HG03432 (cell line): ENCODE results near the gene EFCAB8.
"Not testable (repeated sequence)": the region's sequence is repeated elsewhere in the genome, so short reads cannot be mapped to it uniquely, and the experiment has no call there.

ENCODE experiments used
- ATAC-seq: cut with Tn5 transposase; IDR thresholded peaks from one replicate; pipeline ENCODE4 v1.9.1; 2021; ENCODE audit warnings: mild to moderate bottlenecking, moderate library complexity; ENCODE audit not compliant: unreplicated experiment

EFCAB8 gene

GRCh38 chr20:32842688-32843524 is 15.8 kb upstream of the EFCAB8 start:
- no peak for ATAC-seq

GRCh38 chr20:32845786-32846185 is 12.9 kb upstream of the EFCAB8 start:
- no peak for ATAC-seq

DNA sequence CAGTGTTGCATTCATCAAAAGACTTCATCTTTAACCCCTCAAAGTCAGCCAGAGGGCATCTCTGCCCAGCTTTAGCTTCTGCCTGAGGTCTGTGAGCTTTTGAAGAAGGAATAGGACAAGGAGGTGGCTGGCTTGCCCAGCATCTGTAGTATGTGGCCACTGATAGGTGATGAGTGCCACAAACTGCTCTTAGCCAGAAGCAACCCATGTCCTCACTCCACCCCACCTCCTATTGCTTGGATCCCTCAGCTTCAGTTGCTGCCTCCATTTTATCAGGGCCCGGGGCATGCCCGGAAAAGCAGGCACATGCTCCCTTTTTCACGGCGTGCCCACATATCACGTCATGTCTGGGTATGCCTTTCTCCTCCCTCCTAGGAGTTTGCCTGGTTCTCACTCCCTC is 11.9 kb upstream of the EFCAB8 start:
- no peak for ATAC-seq

DNA sequence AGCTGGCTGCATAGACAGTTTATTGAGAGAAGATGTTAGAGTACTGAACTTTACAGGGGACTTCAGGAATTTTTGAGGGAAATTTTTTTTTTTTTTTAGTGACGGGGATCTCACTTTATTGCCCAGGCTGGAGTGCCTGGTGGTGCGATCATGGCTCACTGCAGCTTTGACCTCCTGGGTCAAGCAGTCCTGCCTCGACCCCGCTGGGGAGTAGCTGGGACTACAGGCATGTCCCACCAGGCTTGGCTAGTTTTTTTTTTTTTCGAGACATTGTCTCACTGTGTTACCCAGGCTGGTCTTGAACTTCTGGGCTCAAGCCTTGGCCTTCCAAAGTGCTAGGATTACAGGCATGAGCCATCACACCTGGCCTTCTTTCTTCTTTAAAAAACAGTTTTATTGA is 10.8 kb upstream of the EFCAB8 start:
- no peak for ATAC-seq

GRCh38 chr20:32848846-32849245 is 9.9 kb upstream of the EFCAB8 start:
- no peak for ATAC-seq

DNA sequence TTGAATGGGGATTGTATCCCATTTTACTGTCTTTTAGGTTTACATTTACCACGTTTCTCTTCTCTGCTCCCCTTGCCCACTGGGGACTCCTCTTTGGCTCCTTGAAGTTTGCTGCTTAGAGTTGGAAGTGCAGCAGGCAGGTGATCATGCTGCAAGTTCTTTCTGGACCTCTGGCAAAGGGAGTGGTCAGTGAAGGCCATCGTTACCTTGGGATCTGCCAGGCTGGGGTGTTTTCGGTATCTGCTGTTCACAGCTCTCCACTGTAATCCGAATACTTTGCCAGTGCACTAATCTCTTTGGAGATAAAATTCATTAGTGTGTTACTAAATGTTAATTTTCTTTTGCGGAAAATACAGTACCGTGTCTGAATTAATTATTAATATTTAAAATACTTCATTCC is 9.1 kb upstream of the EFCAB8 start:
- ATAC-seq, result no peak

- no peak for ATAC-seq
These were observed 3.3 kb upstream of the EFCAB8 start for GRCh38 chr20:32855387-32855786.

DNA sequence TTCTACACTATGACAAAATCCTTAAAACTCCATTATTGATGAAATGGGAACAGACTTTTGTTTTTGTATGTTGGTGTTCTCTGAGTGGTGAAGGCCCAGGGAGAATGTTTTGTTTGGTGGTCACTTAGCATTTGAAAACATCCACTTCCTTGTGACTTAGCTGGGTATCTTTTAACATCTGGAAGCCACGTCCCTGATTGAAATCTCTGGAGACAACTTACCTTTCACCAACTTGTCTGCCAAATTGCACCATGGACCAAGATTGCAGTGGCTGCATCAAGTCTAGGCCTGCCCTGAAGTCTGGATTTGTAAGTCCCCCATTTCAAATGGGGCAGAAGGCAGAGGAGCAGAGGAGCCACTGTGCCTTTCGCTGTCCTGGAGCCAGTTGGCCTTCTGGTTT is 534 bp upstream of the EFCAB8 start:
- no peak for ATAC-seq

DNA sequence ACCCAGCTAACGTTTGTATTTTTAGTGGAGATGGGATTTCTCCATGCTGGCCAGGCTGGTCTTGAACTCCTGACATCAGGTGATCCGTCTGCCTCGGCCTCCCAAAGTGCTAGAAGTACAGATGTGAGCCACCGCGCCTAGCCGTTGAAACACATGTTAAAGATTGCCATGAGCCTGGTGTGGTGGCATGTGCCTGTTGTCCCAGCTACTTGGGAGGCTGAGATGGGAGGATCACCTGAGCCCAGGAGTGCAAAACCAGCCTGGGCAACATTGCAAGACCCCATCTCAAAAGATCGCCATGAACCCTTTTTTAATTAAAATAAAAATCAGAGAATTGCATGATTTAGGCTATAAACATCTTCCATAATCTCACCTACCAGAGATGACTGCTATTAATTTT is 2.7 kb downstream of the EFCAB8 start:
- ATAC-seq, result no peak

DNA sequence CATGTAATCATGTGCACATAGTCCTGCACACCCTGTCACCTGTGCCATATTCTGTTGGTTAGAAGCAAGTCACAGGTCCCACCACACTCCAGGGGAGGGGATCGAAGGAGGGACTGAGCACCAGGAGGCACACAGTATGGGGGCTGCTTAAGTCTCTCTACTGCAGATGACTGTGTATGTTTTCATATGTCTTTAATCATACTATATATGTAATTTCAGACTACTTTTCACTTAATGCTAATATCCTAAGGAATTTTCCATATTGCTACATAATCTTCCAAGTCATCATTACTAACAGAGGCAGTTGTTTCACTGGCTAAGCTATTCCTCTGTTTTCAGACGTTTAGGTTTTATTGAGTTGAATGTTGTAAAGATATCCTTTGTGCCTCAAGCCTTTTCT is 10.8 kb downstream of the EFCAB8 start:
- ATAC-seq, result no peak

DNA sequence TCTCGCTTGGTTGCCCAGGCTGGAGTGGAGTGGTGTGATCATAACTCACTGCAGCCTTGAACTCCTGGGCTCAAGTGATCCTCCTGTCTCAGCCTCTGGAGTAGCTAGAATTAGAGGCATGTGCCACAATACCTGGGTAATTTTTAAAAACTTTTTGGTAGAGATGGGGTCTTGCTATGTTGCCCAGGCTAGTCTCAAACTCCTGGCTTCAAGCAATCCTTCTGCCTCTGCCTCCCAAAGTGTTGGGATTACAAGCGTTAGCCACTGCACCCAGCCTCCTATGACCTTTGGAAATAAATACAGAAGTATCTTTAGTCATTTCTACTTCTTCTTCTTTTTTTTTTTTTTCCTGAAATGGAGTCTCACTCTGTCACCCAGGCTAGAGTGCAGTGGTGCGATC is 11.8 kb downstream of the EFCAB8 start:
- ATAC-seq, result not testable (repeated sequence)

- ATAC-seq, result no peak
These were observed 12.3 kb downstream of the EFCAB8 start for GRCh38 chr20:32870985-32871384.

DNA sequence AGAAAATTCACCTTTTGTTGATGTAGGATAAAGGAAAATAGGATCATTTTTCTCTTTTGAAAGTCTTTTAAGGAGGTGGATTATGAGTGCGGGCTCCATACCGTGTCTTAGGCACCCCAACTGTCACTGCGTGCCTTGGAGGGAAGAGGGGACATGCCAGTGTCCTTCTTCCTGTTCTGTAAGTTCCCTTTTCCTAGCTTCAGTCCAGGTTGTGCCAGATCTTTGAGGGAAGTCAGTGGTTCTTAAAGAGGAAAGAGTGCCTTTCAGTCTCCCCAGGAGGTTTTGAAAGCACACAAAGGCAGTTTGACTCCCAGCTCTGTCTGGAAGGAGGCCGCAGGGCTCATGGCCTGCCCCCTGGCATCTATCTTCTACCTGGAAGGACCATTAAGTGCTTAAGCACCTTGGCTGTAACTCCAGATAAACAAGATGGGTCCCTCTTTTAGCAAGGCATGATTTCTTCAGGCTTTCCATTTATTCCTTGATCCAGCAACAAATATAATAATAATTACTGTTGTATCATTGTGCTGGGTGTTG is 13.0 kb downstream of the EFCAB8 start:
- ATAC-seq, result no peak

GRCh38 chr20:32872266-32872665 is 13.5 kb downstream of the EFCAB8 start:
- ATAC-seq, result no peak

DNA sequence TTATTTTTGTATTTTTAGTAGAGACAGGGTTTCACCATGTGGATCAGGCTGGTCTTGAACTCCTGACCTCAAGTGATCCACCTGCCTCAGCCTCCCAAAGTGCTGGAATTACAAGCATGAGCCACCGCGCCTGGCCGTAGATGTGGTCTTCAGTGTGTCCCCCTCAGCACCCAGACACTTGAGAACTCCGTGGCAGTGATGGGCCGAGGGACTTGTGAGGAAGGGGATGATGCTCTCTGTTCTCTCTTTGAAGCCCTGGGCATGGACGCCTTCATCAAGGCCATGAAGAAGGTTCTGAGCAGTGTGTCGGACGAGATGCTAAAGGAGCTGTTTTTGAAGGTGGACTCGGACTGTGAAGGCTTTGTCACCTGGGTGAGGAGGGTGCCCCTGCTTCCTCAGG is 16.9 kb downstream of the EFCAB8 start:
- no peak for ATAC-seq

GRCh38 chr20:32877507-32877906 is 18.8 kb downstream of the EFCAB8 start:
- no peak for ATAC-seq

GRCh38 chr20:32878820-32879219 is 20.1 kb downstream of the EFCAB8 start:
- ATAC-seq, result no peak

DNA sequence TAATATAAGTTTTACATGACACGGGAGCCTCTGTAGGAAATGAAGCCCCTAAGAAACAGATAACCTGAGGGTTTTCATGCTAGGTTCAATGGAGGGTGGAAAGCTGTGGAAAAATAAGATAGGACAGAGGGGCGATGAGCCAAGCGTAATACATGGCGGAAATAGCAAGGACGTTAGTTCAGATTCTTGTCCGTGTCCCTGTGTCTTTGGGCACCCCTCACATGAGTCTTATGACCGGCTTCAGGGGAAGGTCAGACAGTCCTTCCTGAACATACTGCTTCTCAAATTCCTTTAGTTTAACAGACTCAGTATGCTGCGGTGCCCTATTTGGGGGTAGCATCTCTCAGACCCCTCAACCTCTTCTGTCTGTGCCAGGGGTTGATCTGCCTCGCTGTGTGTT is 20.8 kb downstream of the EFCAB8 start:
- no peak for ATAC-seq

GRCh38 chr20:32880635-32881034 is 21.9 kb downstream of the EFCAB8 start:
- no peak for ATAC-seq

DNA sequence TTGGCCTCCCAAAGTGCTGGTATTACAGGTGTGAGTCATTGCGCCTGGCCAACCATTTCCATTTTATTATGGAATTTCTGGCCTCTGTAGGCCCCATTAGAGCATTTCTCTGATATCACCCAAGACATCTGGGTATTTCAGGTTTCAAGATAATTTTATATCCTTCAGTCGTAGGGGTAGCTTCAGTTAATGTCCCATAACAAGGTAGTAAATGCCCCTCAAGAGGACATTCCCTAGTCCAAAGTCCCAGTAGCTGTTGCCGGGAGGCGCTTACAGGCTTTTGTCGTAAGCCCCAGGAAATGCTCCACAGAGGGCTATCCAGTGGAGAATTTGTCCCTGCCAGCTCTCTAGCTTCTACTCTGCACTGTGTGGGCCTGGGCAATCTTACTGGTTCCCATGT is 24.4 kb downstream of the EFCAB8 start:
- no peak for ATAC-seq

GRCh38 chr20:32885185-32885584 is 26.5 kb downstream of the EFCAB8 start:
- ATAC-seq, result no peak

GRCh38 chr20:32885952-32886351 is 27.2 kb downstream of the EFCAB8 start:
- ATAC-seq, result no peak

GRCh38 chr20:32886652-32887051 is 27.9 kb downstream of the EFCAB8 start:
- no peak for ATAC-seq
